Measurements from ENCODE around the gene MTF2.
"Not testable (repeated sequence)": the region's sequence is repeated elsewhere in the genome, so short reads cannot be mapped to it uniquely, and the experiment has no call there.

MTF2 gene

GRCh38 chr1:93152835-93153234, 73.8 kb downstream of the MTF2 start:
- no peaks in the 10 kb centered on the region for H3K27me3 ChIP-seq (replicated peaks; ENCODE audit: insufficient read depth, low read length)
- no peaks in the 10 kb centered on the region for H4K20me1 ChIP-seq (ENCODE audit: insufficient read depth, low read length)
- no peak overlapping the region for H3K4me3 ChIP-seq (ENCODE audit: low read length)
- H3F3A ChIP-seq (ENCODE audit: insufficient read depth, low read length), result no peaks in the 10 kb centered on the region
- H3K9me3 ChIP-seq (replicated peaks; ENCODE audit: insufficient read depth, low read length), result no peaks in the 10 kb centered on the region
- no peaks in the 10 kb centered on the region for H3K4me1 ChIP-seq (ENCODE audit: low read length)
- no peak overlapping the region for H3K27ac ChIP-seq (ENCODE audit: low read length)
- H3K4me2 ChIP-seq (ENCODE audit: low read depth, low read length), result no peak overlapping the region
- no peaks in the 10 kb centered on the region for H3K9me2 ChIP-seq (replicated peaks; ENCODE audit: insufficient read depth, low read length)
- H3K79me2 ChIP-seq (ENCODE audit: low read length), result no peaks in the 10 kb centered on the region
- no peak for DNase-seq
- H2AFZ ChIP-seq (ENCODE audit: low read length), result no peak overlapping the region
- no peaks in the 10 kb centered on the region; the same call in 1 of the 2 replicates for H3K36me3 ChIP-seq (replicated peaks; ENCODE audit: insufficient read depth, low read length)
- TF ChIP-seq EZH2phosphoT487 (IDR thresholded peaks at IDR 0.05; ENCODE audit: low read length) (no peak), CTCF (IDR thresholded peaks at IDR 0.05; ENCODE audit: low read length) (no peak)
- H3K9ac ChIP-seq (ENCODE audit: low read length), result no peak overlapping the region

- Histone ChIP-seq H3K27ac (ENCODE audit: low read length) (no peak overlapping the region), H3K79me2 (ENCODE audit: low read length) (no peaks in the 10 kb centered on the region), H2AFZ (ENCODE audit: low read length) (no peak overlapping the region), H3F3A (ENCODE audit: insufficient read depth, low read length) (no peaks in the 10 kb centered on the region), H4K20me1 (ENCODE audit: insufficient read depth, low read length) (no peaks in the 10 kb centered on the region), H3K9me3 (replicated peaks; ENCODE audit: insufficient read depth, low read length) (no peaks in the 10 kb centered on the region), H3K4me1 (ENCODE audit: low read length) (no peaks in the 10 kb centered on the region), H3K9me2 (replicated peaks; ENCODE audit: insufficient read depth, low read length) (no peaks in the 10 kb centered on the region), H3K4me3 (ENCODE audit: low read length) (no peak overlapping the region), H3K36me3 (replicated peaks; ENCODE audit: insufficient read depth, low read length) (no peaks in the 10 kb centered on the region; the same call in 1 of the 2 replicates), H3K4me2 (ENCODE audit: low read depth, low read length) (no peak overlapping the region), H3K27me3 (replicated peaks; ENCODE audit: insufficient read depth, low read length) (no peaks in the 10 kb centered on the region), H3K9ac (ENCODE audit: low read length) (no peak overlapping the region)
- no peak for TF ChIP-seq CTCF (IDR thresholded peaks at IDR 0.05; ENCODE audit: low read length)
- no peak for TF ChIP-seq EZH2 (optimal IDR thresholded peaks at IDR 0.05; ENCODE audit: low read depth, low read length)
- TF ChIP-seq EZH2phosphoT487 (IDR thresholded peaks at IDR 0.05; ENCODE audit: low read length), result no peak
- no peak for DNase-seq
Measured at GRCh38 chr1:93154898-93155297, 75.8 kb downstream of the MTF2 start.

GRCh38 chr1:93155335-93155734, 76.3 kb downstream of the MTF2 start:
- Histone ChIP-seq H4K20me1 (ENCODE audit: insufficient read depth, low read length) (no peaks in the 10 kb centered on the region), H3K4me1 (ENCODE audit: low read length) (no peaks in the 10 kb centered on the region), H3F3A (ENCODE audit: insufficient read depth, low read length) (no peaks in the 10 kb centered on the region), H2AFZ (ENCODE audit: low read length) (no peak overlapping the region), H3K4me2 (ENCODE audit: low read depth, low read length) (no peak overlapping the region), H3K79me2 (ENCODE audit: low read length) (no peaks in the 10 kb centered on the region), H3K27me3 (replicated peaks; ENCODE audit: insufficient read depth, low read length) (no peaks in the 10 kb centered on the region), H3K9me2 (replicated peaks; ENCODE audit: insufficient read depth, low read length) (no peaks in the 10 kb centered on the region), H3K9me3 (replicated peaks; ENCODE audit: insufficient read depth, low read length) (no peaks in the 10 kb centered on the region), H3K36me3 (replicated peaks; ENCODE audit: insufficient read depth, low read length) (no peaks in the 10 kb centered on the region; the same call in 1 of the 2 replicates), H3K9ac (ENCODE audit: low read length) (no peak overlapping the region), H3K27ac (ENCODE audit: low read length) (no peak overlapping the region), H3K4me3 (ENCODE audit: low read length) (no peak overlapping the region)
- no peak for DNase-seq
- no peak for TF ChIP-seq EZH2 (optimal IDR thresholded peaks at IDR 0.05; ENCODE audit: low read depth, low read length)

GRCh38 chr1:93159337-93159736, 80.3 kb downstream of the MTF2 start:
- H3K27ac ChIP-seq (ENCODE audit: low read length), result no peak overlapping the region
- no peaks in the 10 kb centered on the region for H3K4me1 ChIP-seq (ENCODE audit: low read length)
- no peaks in the 10 kb centered on the region for H3F3A ChIP-seq (ENCODE audit: insufficient read depth, low read length)
- peaks cover 31% of the 10 kb centered on the region for H3K79me2 ChIP-seq (ENCODE audit: low read length)
- H2AFZ ChIP-seq (ENCODE audit: low read length), result no peak overlapping the region
- no peak overlapping the region for H3K9ac ChIP-seq (ENCODE audit: low read length)
- no peaks in the 10 kb centered on the region for H3K9me3 ChIP-seq (replicated peaks; ENCODE audit: insufficient read depth, low read length)
- no peak for DNase-seq
- no peaks in the 10 kb centered on the region for H3K27me3 ChIP-seq (replicated peaks; ENCODE audit: insufficient read depth, low read length)
- no peaks in the 10 kb centered on the region; the same call in 1 of the 2 replicates for H3K36me3 ChIP-seq (replicated peaks; ENCODE audit: insufficient read depth, low read length)
- H4K20me1 ChIP-seq (ENCODE audit: insufficient read depth, low read length), result no peaks in the 10 kb centered on the region
- no peaks in the 10 kb centered on the region for H3K9me2 ChIP-seq (replicated peaks; ENCODE audit: insufficient read depth, low read length)
- no peak overlapping the region for H3K4me2 ChIP-seq (ENCODE audit: low read depth, low read length)
- TF ChIP-seq EZH2phosphoT487 (IDR thresholded peaks at IDR 0.05; ENCODE audit: low read length) (no peak), CTCF (IDR thresholded peaks at IDR 0.05; ENCODE audit: low read length) (no peak), EZH2 (optimal IDR thresholded peaks at IDR 0.05; ENCODE audit: low read depth, low read length) (no peak)
- no peak overlapping the region for H3K4me3 ChIP-seq (ENCODE audit: low read length)

GRCh38 chr1:93163314-93163713, 84.2 kb downstream of the MTF2 start:
- H3K27me3 ChIP-seq (replicated peaks; ENCODE audit: insufficient read depth, low read length); H2AFZ ChIP-seq (ENCODE audit: low read length); DNase-seq; H3K4me3 ChIP-seq (ENCODE audit: low read length); H3K9me3 ChIP-seq (replicated peaks; ENCODE audit: insufficient read depth, low read length); H3K4me1 ChIP-seq (ENCODE audit: low read length); H3K9me2 ChIP-seq (replicated peaks; ENCODE audit: insufficient read depth, low read length); H4K20me1 ChIP-seq (ENCODE audit: insufficient read depth, low read length); H3K4me2 ChIP-seq (ENCODE audit: low read depth, low read length); H3K36me3 ChIP-seq (replicated peaks; ENCODE audit: insufficient read depth, low read length); H3K9ac ChIP-seq (ENCODE audit: low read length); H3F3A ChIP-seq (ENCODE audit: insufficient read depth, low read length); H3K27ac ChIP-seq (ENCODE audit: low read length): not testable (repeated sequence)
- peaks cover 62% of the 10 kb centered on the region for H3K79me2 ChIP-seq (ENCODE audit: low read length)

Measured in MM.1S (cell line).